Measurements from ENCODE around the gene RFX5. TPM values are rescaled to one million over a fixed set of nuclear protein-coding genes. Genes with fewer than 3 reads are reported as not detected.

Gene RFX5
- total RNA-seq, 8 experiments from 2014 or later: 21.2 to 107 (median 37.7) TPM

- Histone ChIP-seq H3K4me3 (no peak overlapping the region), H3K27ac (no peak overlapping the region), H3K4me1 (replicated peaks in 1 of 2) (peaks cover 5 to 18% of the 10 kb centered on the region in 2 donors)
- 33 to 83% (median 44%) methylated on average over 1 to 2 of the region's 7 CpGs; no CpG with 5 or more reads in 6 of the 10 experiments for WGBS, 10 experiments
- peak in 1 of 8 experiments; percentile 60 for ATAC-seq (replicated peaks in 6 of 8)
- in situ Hi-C loops (cut with MboI; ENCODE audit: low pct_unique_long_range_greater_than_20kb in 2 of 9, low sequenced_read_pairs in 9 of 9, unreplicated experiment in 9 of 9): no loop called here
Observed at GRCh38 chr1:151309811-151310323, 37.2 kb downstream of the RFX5 start.

GRCh38 chr1:151294742-151295462 lies 52.1 kb downstream of the RFX5 start:
- in situ Hi-C loops (cut with MboI; ENCODE audit: low pct_unique_long_range_greater_than_20kb in 2 of 9, low sequenced_read_pairs in 9 of 9, unreplicated experiment in 9 of 9): no loop called here
- H3K4me3 ChIP-seq: no peak overlapping the region
- 10 to 100% (median 25%) methylated on average over 1 to 2 of the region's 2 CpGs; no CpG with 5 or more reads in 3 of the 10 experiments for WGBS, 10 experiments
- H3K27ac ChIP-seq: peak overlapping the region; percentile 53 to 60
- ATAC-seq (replicated peaks in 6 of 8): peak in 5 of 8 experiments; percentile 80 to 83 (median 81)
- H3K4me1 ChIP-seq (replicated peaks in 1 of 2): peaks cover 22 to 25% of the 10 kb centered on the region in 2 donors

- in situ Hi-C loops (cut with MboI; ENCODE audit: low pct_unique_long_range_greater_than_20kb in 2 of 9, low sequenced_read_pairs in 9 of 9, unreplicated experiment in 9 of 9): no loop called here
- H3K27ac ChIP-seq: no peak overlapping the region
- WGBS, 10 experiments: 40 to 100% methylated on average over 1 of the region's 6 CpGs; no CpG with 5 or more reads in 8 of the 10 experiments
- ATAC-seq (replicated peaks in 6 of 8): no peak
- H3K4me1 ChIP-seq (replicated peaks in 1 of 2): peaks cover 22 to 25% of the 10 kb centered on the region in 2 donors
- no peak overlapping the region for H3K4me3 ChIP-seq
Observed at GRCh38 chr1:151293093-151293492, 54.0 kb downstream of the RFX5 start.

- ATAC-seq (replicated peaks in 6 of 8): peak in 1 of 8 experiments; percentile 25
- 87 to 100% (median 99%) methylated on average over 1 to 9 of the region's 13 CpGs; no CpG with 5 or more reads in 4 of the 10 experiments for WGBS, 10 experiments
Observed at GRCh38 chr1:151292207-151293030, 54.6 kb downstream of the RFX5 start.

GRCh38 chr1:151290709-151291303 lies 56.2 kb downstream of the RFX5 start:
- Histone ChIP-seq H3K27ac (no peak overlapping the region), H3K4me3 (no peak overlapping the region), H3K4me1 (replicated peaks in 1 of 2) (peaks cover 22 to 23% of the 10 kb centered on the region in 2 donors)
- no peak for ATAC-seq (replicated peaks in 6 of 8)
- in situ Hi-C loops (cut with MboI; ENCODE audit: low pct_unique_long_range_greater_than_20kb in 2 of 9, low sequenced_read_pairs in 9 of 9, unreplicated experiment in 9 of 9): no loop called here
- 40 to 100% (median 85%) methylated on average over 1 to 7 of the region's 19 CpGs; no CpG with 5 or more reads in 4 of the 10 experiments for WGBS, 10 experiments

More at GRCh38 chr1:151292207-151293030, 54.6 kb downstream of the RFX5 start:
- Histone ChIP-seq H3K27ac (no peak overlapping the region), H3K4me1 (replicated peaks in 1 of 2) (peaks cover 22 to 25% of the 10 kb centered on the region in 2 donors), H3K4me3 (no peak overlapping the region)
- in situ Hi-C loops (cut with MboI; ENCODE audit: low pct_unique_long_range_greater_than_20kb in 2 of 9, low sequenced_read_pairs in 9 of 9, unreplicated experiment in 9 of 9): no loop called here

Other genes with a start within 250 kb of the RFX5 start
- gene SEMA6C, start 200.6 kb downstream of the RFX5 start, total RNA-seq: 10 to 100 TPM in 5 of 8 experiments, 1 to 10 TPM in 3; 1.0 to 33.6 (median 15.4) TPM
- gene TNFAIP8L2, start 190.6 kb downstream of the RFX5 start, total RNA-seq: 1 to 10 TPM in 3 of 8 experiments, under 1 TPM in 5; 0.25 to 1.6 (median 0.55) TPM
- gene LYSMD1, start 181.3 kb downstream of the RFX5 start, total RNA-seq: 10 to 100 TPM in 5 of 8 experiments, 1 to 10 TPM in 3; 4.4 to 31.2 (median 18.1) TPM
- 100 to 1,000 TPM in 2 of 8 experiments, 10 to 100 TPM in 6; 41.0 to 115 (median 77.1) TPM for gene SCNM1, start 181.1 kb downstream of the RFX5 start, total RNA-seq
- gene TMOD4, start 171.3 kb downstream of the RFX5 start, total RNA-seq: 1 to 10 TPM in 3 of 8 experiments, under 1 TPM in 3, not detected in 2; 0.27 to 2.0 (median 0.96) TPM
- gene VPS72, start 157.1 kb downstream of the RFX5 start, total RNA-seq: 100 to 1,000 TPM in 3 of 8 experiments, 10 to 100 TPM in 5; 34.2 to 146 (median 83.1) TPM
- 100 to 1,000 TPM in 1 of 8 experiments, 10 to 100 TPM in 7; 44.2 to 113 (median 62.5) TPM for gene PIP5K1A, start 148.7 kb downstream of the RFX5 start, total RNA-seq
- 100 to 1,000 TPM; 187 to 376 (median 247) TPM for gene PSMD4, start 92.5 kb downstream of the RFX5 start, total RNA-seq
- 10 to 100 TPM in 7 of 8 experiments, 1 to 10 TPM in 1; 8.9 to 33.2 (median 21.9) TPM for gene ZNF687, start 65.0 kb downstream of the RFX5 start, total RNA-seq
- 10 to 100 TPM; 45.0 to 64.7 (median 55.6) TPM for gene PI4KB, start 19.8 kb downstream of the RFX5 start, total RNA-seq
- 100 to 1,000 TPM in 1 of 8 experiments, 10 to 100 TPM in 3, 1 to 10 TPM in 4; 1.4 to 135 (median 11.7) TPM for gene SELENBP1, start 25.5 kb upstream of the RFX5 start, total RNA-seq
- gene PSMB4, start 52.3 kb upstream of the RFX5 start, total RNA-seq: 100 to 1,000 TPM; 299 to 475 (median 369) TPM
- gene POGZ, start 112.2 kb upstream of the RFX5 start, total RNA-seq: 10 to 100 TPM; 13.2 to 98.2 (median 55.7) TPM
- 1 to 10 TPM in 4 of 8 experiments, under 1 TPM in 4; 0.20 to 4.4 (median 1.6) TPM for gene CGN, start 164.1 kb upstream of the RFX5 start, total RNA-seq
- gene TUFT1, start 193.1 kb upstream of the RFX5 start, total RNA-seq: 10 to 100 TPM in 5 of 8 experiments, 1 to 10 TPM in 2, under 1 TPM in 1; 0.87 to 33.7 (median 24.6) TPM